ENCODE data around the gene PREX1.

PREX1 gene

GRCh38 chr20:48763216-48763914 lies 64.4 kb downstream of the PREX1 start:
- no peak overlapping the region for H2BK15ac ChIP-seq (ENCODE audit: low read depth, poor library complexity, severe bottlenecking)
- DNase-seq = no peak
- no peak overlapping the region for H2BK12ac ChIP-seq (ENCODE audit: low read length in 2 of 2)
- 86% methylated on average over 13 of the region's 13 CpGs for WGBS
- H3K9me3 ChIP-seq (ENCODE audit: control insufficient read depth, low read length) = no peaks in the 10 kb centered on the region
- H3K9ac ChIP-seq (ENCODE audit: low read length) = no peak overlapping the region
- H3K4me3 ChIP-seq (ENCODE audit: insufficient read depth in 1 of 2, low read depth in 1 of 2, low read length in 2 of 2) = no peak overlapping the region
- H3K4ac ChIP-seq (ENCODE audit: low read depth in 1 of 2, low read length in 2 of 2) = no peak overlapping the region
- H3K14ac ChIP-seq (ENCODE audit: low read length in 2 of 2) = no peak overlapping the region
- H3K4me1 ChIP-seq (ENCODE audit: control insufficient read depth, insufficient read depth, low read depth, low read length) = peaks cover 8% of the 10 kb centered on the region
- no peak overlapping the region for H2AFZ ChIP-seq (ENCODE audit: low read depth, low read length)
- no peak overlapping the region for H3K23ac ChIP-seq (ENCODE audit: low read length in 2 of 2)
- H3K18ac ChIP-seq (ENCODE audit: low read depth in 1 of 2, low read length in 2 of 2) = no peak overlapping the region
- no peak overlapping the region for H2BK120ac ChIP-seq (ENCODE audit: low read depth, low read length)
- H3K79me1 ChIP-seq (replicated peaks; ENCODE audit: low read length, poor library complexity, severe bottlenecking) = peaks cover 37% of the 10 kb centered on the region
- peaks cover 0 to 18% of the 10 kb centered on the region in 2 experiments for H3K27me3 ChIP-seq (ENCODE audit: control insufficient read depth in 1 of 2, insufficient read depth in 1 of 2, low read length in 2 of 2)
- H3K4me2 ChIP-seq (ENCODE audit: low read length, poor library complexity, severe bottlenecking) = no peak overlapping the region
- H2AK5ac ChIP-seq (ENCODE audit: low read length, severe bottlenecking) = no peak overlapping the region
- no peak overlapping the region for H2BK5ac ChIP-seq (ENCODE audit: low read depth, low read length, poor library complexity, severe bottlenecking)
- H4K8ac ChIP-seq (ENCODE audit: low read length) = no peak overlapping the region
- no peak overlapping the region for H3K27ac ChIP-seq (ENCODE audit: low read length, poor library complexity, severe bottlenecking)
- H4K91ac ChIP-seq (ENCODE audit: low read length) = no peak overlapping the region
- H3K36me3 ChIP-seq (ENCODE audit: control insufficient read depth in 1 of 2, insufficient read depth in 2 of 2, low read depth in 1 of 2, low read length in 2 of 2) = no peaks in the 10 kb centered on the region

- H2BK15ac ChIP-seq (ENCODE audit: low read depth, poor library complexity, severe bottlenecking) = no peak overlapping the region
- H3K4me3 ChIP-seq (ENCODE audit: insufficient read depth in 1 of 2, low read depth in 1 of 2, low read length in 2 of 2) = no peak overlapping the region
- H2BK12ac ChIP-seq (ENCODE audit: low read length in 2 of 2) = no peak overlapping the region
- no peak overlapping the region for H2BK5ac ChIP-seq (ENCODE audit: low read depth, low read length, poor library complexity, severe bottlenecking)
- peaks cover 43% of the 10 kb centered on the region for H3K79me1 ChIP-seq (replicated peaks; ENCODE audit: low read length, poor library complexity, severe bottlenecking)
- H4K91ac ChIP-seq (ENCODE audit: low read length) = no peak overlapping the region
- H3K9me3 ChIP-seq (ENCODE audit: control insufficient read depth, low read length) = no peaks in the 10 kb centered on the region
- no peak for DNase-seq
- H3K18ac ChIP-seq (ENCODE audit: low read depth in 1 of 2, low read length in 2 of 2) = no peak overlapping the region
- H2BK120ac ChIP-seq (ENCODE audit: low read depth, low read length) = no peak overlapping the region
- no peak overlapping the region for H2AK5ac ChIP-seq (ENCODE audit: low read length, severe bottlenecking)
- peaks cover 11% of the 10 kb centered on the region for H3K4me1 ChIP-seq (ENCODE audit: control insufficient read depth, insufficient read depth, low read depth, low read length)
- H4K8ac ChIP-seq (ENCODE audit: low read length) = no peak overlapping the region
- H3K23ac ChIP-seq (ENCODE audit: low read length in 2 of 2) = no peak overlapping the region
- no peaks in the 10 kb centered on the region for H3K36me3 ChIP-seq (ENCODE audit: control insufficient read depth in 1 of 2, insufficient read depth in 2 of 2, low read depth in 1 of 2, low read length in 2 of 2)
- no peak overlapping the region for H2AFZ ChIP-seq (ENCODE audit: low read depth, low read length)
- no peak overlapping the region for H3K27ac ChIP-seq (ENCODE audit: low read length, poor library complexity, severe bottlenecking)
- no peak overlapping the region for H3K4me2 ChIP-seq (ENCODE audit: low read length, poor library complexity, severe bottlenecking)
- 93% methylated on average over 3 of the region's 3 CpGs for WGBS
- no peak overlapping the region for H3K9ac ChIP-seq (ENCODE audit: low read length)
- H3K14ac ChIP-seq (ENCODE audit: low read length in 2 of 2) = no peak overlapping the region
- H3K4ac ChIP-seq (ENCODE audit: low read depth in 1 of 2, low read length in 2 of 2) = no peak overlapping the region
- peaks cover 0 to 7% of the 10 kb centered on the region in 2 experiments for H3K27me3 ChIP-seq (ENCODE audit: control insufficient read depth in 1 of 2, insufficient read depth in 1 of 2, low read length in 2 of 2)
Observed at GRCh38 chr20:48761874-48762273, 65.9 kb downstream of the PREX1 start.

DNA sequence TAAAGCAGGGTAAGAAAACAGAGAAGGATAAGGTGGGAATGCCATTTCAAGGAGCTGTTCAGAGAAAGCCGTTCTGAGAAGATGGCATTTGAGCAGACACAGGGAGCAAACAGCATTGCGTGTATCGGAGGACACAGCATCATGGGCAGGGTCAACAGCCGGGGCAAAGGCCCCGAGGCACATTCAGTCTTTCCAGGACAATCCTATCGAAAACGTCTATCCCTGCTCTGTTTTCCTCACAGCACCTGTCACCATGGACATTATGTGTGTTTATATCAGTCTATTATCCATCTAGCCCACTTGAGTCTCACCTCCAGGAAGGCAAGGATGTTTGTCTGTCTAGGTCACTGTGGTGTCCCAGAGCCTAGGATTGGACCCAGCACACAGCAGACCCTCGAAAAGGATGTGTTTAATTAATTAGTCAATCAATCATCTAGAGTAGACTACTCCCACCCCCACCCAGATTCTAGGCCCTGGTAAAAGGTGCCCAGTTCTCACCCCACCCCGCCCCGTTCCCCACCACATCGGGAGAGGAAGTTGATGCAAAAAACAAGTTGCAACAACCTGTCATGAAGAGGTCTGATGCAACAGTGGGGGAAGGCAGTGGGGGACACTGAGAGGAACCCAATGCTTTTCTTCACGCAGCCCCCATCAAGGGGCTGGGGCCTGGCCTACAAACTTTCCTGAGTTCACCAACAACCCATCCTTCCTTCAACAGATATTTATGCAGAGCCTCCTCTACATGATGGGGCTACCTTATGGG lies 66.6 kb downstream of the PREX1 start:
- Histone ChIP-seq H3K4ac (ENCODE audit: low read depth in 1 of 2, low read length in 2 of 2) (no peak overlapping the region), H3K4me1 (ENCODE audit: control insufficient read depth, insufficient read depth, low read depth, low read length) (peaks cover 11% of the 10 kb centered on the region), H2BK120ac (ENCODE audit: low read depth, low read length) (no peak overlapping the region), H4K8ac (ENCODE audit: low read length) (no peak overlapping the region), H3K9ac (ENCODE audit: low read length) (no peak overlapping the region), H3K27me3 (ENCODE audit: control insufficient read depth in 1 of 2, insufficient read depth in 1 of 2, low read length in 2 of 2) (peaks cover 0 to 7% of the 10 kb centered on the region in 2 experiments), H2AK5ac (ENCODE audit: low read length, severe bottlenecking) (no peak overlapping the region), H3K27ac (ENCODE audit: low read length, poor library complexity, severe bottlenecking) (no peak overlapping the region), H3K9me3 (ENCODE audit: control insufficient read depth, low read length) (no peaks in the 10 kb centered on the region), H3K4me3 (ENCODE audit: insufficient read depth in 1 of 2, low read depth in 1 of 2, low read length in 2 of 2) (no peak overlapping the region), H2BK5ac (ENCODE audit: low read depth, low read length, poor library complexity, severe bottlenecking) (no peak overlapping the region), H2AFZ (ENCODE audit: low read depth, low read length) (no peak overlapping the region), H3K14ac (ENCODE audit: low read length in 2 of 2) (no peak overlapping the region), H3K23ac (ENCODE audit: low read length in 2 of 2) (no peak overlapping the region), H3K4me2 (ENCODE audit: low read length, poor library complexity, severe bottlenecking) (no peak overlapping the region), H3K36me3 (ENCODE audit: control insufficient read depth in 1 of 2, insufficient read depth in 2 of 2, low read depth in 1 of 2, low read length in 2 of 2) (no peaks in the 10 kb centered on the region), H3K18ac (ENCODE audit: low read depth in 1 of 2, low read length in 2 of 2) (no peak overlapping the region), H2BK12ac (ENCODE audit: low read length in 2 of 2) (no peak overlapping the region), H4K91ac (ENCODE audit: low read length) (no peak overlapping the region), H3K79me1 (replicated peaks; ENCODE audit: low read length, poor library complexity, severe bottlenecking) (peaks cover 41% of the 10 kb centered on the region), H2BK15ac (ENCODE audit: low read depth, poor library complexity, severe bottlenecking) (no peak overlapping the region)
- DNase-seq = no peak
- 96% methylated on average over 10 of the region's 12 CpGs for WGBS

GRCh38 chr20:48760403-48760983 lies 67.3 kb downstream of the PREX1 start:
- H3K4me3 ChIP-seq (ENCODE audit: insufficient read depth in 1 of 2, low read depth in 1 of 2, low read length in 2 of 2) = no peak overlapping the region
- WGBS = 81% methylated on average over 6 of the region's 8 CpGs
- no peak overlapping the region for H2BK5ac ChIP-seq (ENCODE audit: low read depth, low read length, poor library complexity, severe bottlenecking)
- no peak overlapping the region for H2BK120ac ChIP-seq (ENCODE audit: low read depth, low read length)
- H2AK5ac ChIP-seq (ENCODE audit: low read length, severe bottlenecking) = no peak overlapping the region
- no peak overlapping the region for H4K91ac ChIP-seq (ENCODE audit: low read length)
- H3K4me2 ChIP-seq (ENCODE audit: low read length, poor library complexity, severe bottlenecking) = no peak overlapping the region
- no peak overlapping the region for H3K23ac ChIP-seq (ENCODE audit: low read length in 2 of 2)
- no peak for DNase-seq
- no peak overlapping the region for H3K9ac ChIP-seq (ENCODE audit: low read length)
- H4K8ac ChIP-seq (ENCODE audit: low read length) = no peak overlapping the region
- H3K4ac ChIP-seq (ENCODE audit: low read depth in 1 of 2, low read length in 2 of 2) = no peak overlapping the region
- no peak overlapping the region for H3K14ac ChIP-seq (ENCODE audit: low read length in 2 of 2)
- peaks cover 11% of the 10 kb centered on the region for H3K4me1 ChIP-seq (ENCODE audit: control insufficient read depth, insufficient read depth, low read depth, low read length)
- H3K27me3 ChIP-seq (ENCODE audit: control insufficient read depth in 1 of 2, insufficient read depth in 1 of 2, low read length in 2 of 2) = peaks cover 0 to 7% of the 10 kb centered on the region in 2 experiments
- H3K79me1 ChIP-seq (replicated peaks; ENCODE audit: low read length, poor library complexity, severe bottlenecking) = peaks cover 42% of the 10 kb centered on the region
- peaks cover under 1% of the 10 kb centered on the region for H3K9me3 ChIP-seq (ENCODE audit: control insufficient read depth, low read length)
- no peak overlapping the region for H2BK15ac ChIP-seq (ENCODE audit: low read depth, poor library complexity, severe bottlenecking)
- no peaks in the 10 kb centered on the region for H3K36me3 ChIP-seq (ENCODE audit: control insufficient read depth in 1 of 2, insufficient read depth in 2 of 2, low read depth in 1 of 2, low read length in 2 of 2)
- H2BK12ac ChIP-seq (ENCODE audit: low read length in 2 of 2) = no peak overlapping the region
- no peak overlapping the region for H3K27ac ChIP-seq (ENCODE audit: low read length, poor library complexity, severe bottlenecking)
- no peak overlapping the region for H3K18ac ChIP-seq (ENCODE audit: low read depth in 1 of 2, low read length in 2 of 2)
- H2AFZ ChIP-seq (ENCODE audit: low read depth, low read length) = no peak overlapping the region
